ENCODE results near the gene MPZL1.
"Not testable (repeated sequence)": the region's sequence is repeated elsewhere in the genome, so short reads cannot be mapped to it uniquely, and the experiment has no call there.

The MPZL1 gene

GRCh38 chr1:167819849-167820683, 98.3 kb downstream of the MPZL1 start:
- no peak for DNase-seq

GRCh38 chr1:167820684-167821355, 99.0 kb downstream of the MPZL1 start:
- no peak for DNase-seq

- no peak for DNase-seq
Measured at GRCh38 chr1:167821356-167821685, 99.5 kb downstream of the MPZL1 start.

- DNase-seq = no peak
Measured at GRCh38 chr1:167821969-167822685, 100.3 kb downstream of the MPZL1 start.

GRCh38 chr1:167824163-167824794, 102.5 kb downstream of the MPZL1 start:
- no peak for DNase-seq

- DNase-seq = no peak
Measured at GRCh38 chr1:167825419-167826079, 103.8 kb downstream of the MPZL1 start.

- no peak for DNase-seq
Measured at GRCh38 chr1:167826127-167826526, 104.3 kb downstream of the MPZL1 start.

GRCh38 chr1:167829868-167830267, 108.1 kb downstream of the MPZL1 start:
- DNase-seq = no peak

GRCh38 chr1:167830668-167831067, 108.9 kb downstream of the MPZL1 start:
- DNase-seq = not testable (repeated sequence)

GRCh38 chr1:167832693-167833092, 110.9 kb downstream of the MPZL1 start:
- DNase-seq = no peak

GRCh38 chr1:167833904-167834303, 112.1 kb downstream of the MPZL1 start:
- no peak for DNase-seq

- DNase-seq = no peak
Measured at GRCh38 chr1:167836197-167836596, 114.4 kb downstream of the MPZL1 start.

- DNase-seq = no peak
Measured at GRCh38 chr1:167837326-167837725, 115.5 kb downstream of the MPZL1 start.

GRCh38 chr1:167839009-167839408, 117.2 kb downstream of the MPZL1 start:
- no peak for DNase-seq
